Caco-2 (cell line): ENCODE measurements around the gene PNLIPRP3. TPM values are rescaled to one million over a fixed set of nuclear protein-coding genes. Genes with fewer than 3 reads are reported as not detected.

ENCODE experiments used
- BruUV-seq: library from RNA; stranded (reverse); fragments of 400-500 nt; replicated peaks from 2 replicates; lab custom pipeline; 2021; lab: Mats Ljungman, UMichigan
- CTCF ChIA-PET: fragments of 300-600 bp; sonication (Branson Sonifier 250); formaldehyde crosslinking; loops from one replicate; lab custom pipeline; 2022; ENCODE audit warnings: antibody characterized with exemption; lab: Charles Lee
- POLR2A ChIA-PET: fragments of 300-600 bp; sonication (Branson Sonifier 250); formaldehyde crosslinking; loops from one replicate; lab custom pipeline; 2022; ENCODE audit warnings: antibody characterized with exemption; lab: Charles Lee
- DNase-seq, 2 experiments: peaks; one replicate each; pipeline versions ENCODE4 v3.0.0 to v3.0.0-alpha.2; 2020 to 2022
- H3K27me3 ChIP-seq: replicated peaks from 2 replicates; pipeline ENCODE4 v1.6.0; 2011; ENCODE audit warnings: low read length; ENCODE audit not compliant: control insufficient read depth, insufficient read depth
- H3K36me3 ChIP-seq: 2 replicates; pipeline ENCODE4 v1.5.1; 2011; ENCODE audit warnings: low read length; ENCODE audit not compliant: control insufficient read depth, insufficient read depth
- H3K4me1 ChIP-seq: fragments of 250-450 bp; sonication (Bioruptor Pico); 2 replicates; pipeline ENCODE4 v1.5.1; 2020; ENCODE audit warnings: mild to moderate bottlenecking
- H3K4me3 ChIP-seq: 2 replicates; pipeline ENCODE4 v1.5.1; 2011; ENCODE audit warnings: low read depth, mild to moderate bottlenecking, control low read depth, low read length
- H3K9me3 ChIP-seq: fragments of 250-450 bp; sonication (Bioruptor Pico); 2 replicates; pipeline ENCODE4 v1.5.1; 2020; ENCODE audit warnings: mild to moderate bottlenecking, moderate library complexity
- H3K27ac Mint-ChIP-seq: one replicate; pipeline ENCODE4 v1.8.0; 2022; ENCODE audit warnings: mixed read lengths; ENCODE audit not compliant: unreplicated experiment
- H3K27me3 Mint-ChIP-seq: one replicate; pipeline ENCODE4 v1.8.0; 2022; ENCODE audit warnings: mixed read lengths; ENCODE audit not compliant: insufficient read depth, unreplicated experiment
- H3K36me3 Mint-ChIP-seq: one replicate; pipeline ENCODE4 v1.8.0; 2022; ENCODE audit warnings: mild to moderate bottlenecking, mixed read lengths; ENCODE audit not compliant: insufficient read depth, unreplicated experiment
- H3K4me1 Mint-ChIP-seq: one replicate; pipeline ENCODE4 v1.8.0; 2022; ENCODE audit warnings: low read depth, mixed read lengths; ENCODE audit not compliant: unreplicated experiment
- H3K4me3 Mint-ChIP-seq: one replicate; pipeline ENCODE4 v1.8.0; 2022; ENCODE audit warnings: mild to moderate bottlenecking, moderate library complexity, mixed read lengths; ENCODE audit not compliant: unreplicated experiment
- H3K9me3 Mint-ChIP-seq: one replicate; pipeline ENCODE4 v1.8.0; 2022; ENCODE audit warnings: mixed read lengths; ENCODE audit not compliant: unreplicated experiment
- CTCF ChIP-seq, 2 experiments: fragments of 200-600 bp in 1 of 2; IDR thresholded peaks; 1 replicate in 1 of 2; 2 replicates in 1 of 2; pipeline versions ENCODE4 v1.5.1 to v1.8.0; 2011 to 2022; ENCODE audit warnings: antibody characterized with exemption in 1 of 2, control low read depth in 1 of 2, inconsistent platforms in 1 of 2, low read depth in 1 of 2, low read length in 1 of 2, mild to moderate bottlenecking in 1 of 2, moderate library complexity in 1 of 2; ENCODE audit not compliant: insufficient read depth in 1 of 2, severe bottlenecking in 1 of 2, unreplicated experiment in 1 of 2
- intact Hi-C: fragments of 100-400 bp; cut with micrococcal nuclease; formaldehyde crosslinking; loops from one replicate; pipeline ENCODE4 v1.10.0; 2022; ENCODE audit not compliant: unreplicated experiment
- total RNA-seq: library from RNA; stranded (reverse); gene quantifications from 2 replicates; pipeline ENCODE4 v1.2.3, GENCODE V29; 2022

PNLIPRP3 gene
- total RNA-seq, 1 experiment from 2014 or later, result not detected

DNA sequence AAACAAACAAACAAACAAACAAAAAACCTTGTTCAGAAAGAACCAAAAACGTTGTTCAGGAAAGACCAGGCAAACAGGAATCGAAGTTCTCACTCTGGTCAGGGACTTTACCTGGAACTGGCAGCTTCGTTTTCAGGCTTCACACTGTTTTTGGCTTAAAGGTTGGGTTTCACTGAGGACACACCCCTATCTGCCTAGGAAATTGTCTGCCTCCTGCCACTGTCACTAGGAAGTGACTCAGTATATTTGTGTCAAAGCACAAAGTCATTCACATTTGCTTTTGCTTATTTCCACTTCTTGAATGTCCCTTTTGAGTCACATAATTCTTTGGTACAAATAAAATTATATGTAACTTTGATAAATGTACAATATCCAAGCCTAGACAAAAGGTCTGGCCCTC is 37.9 kb downstream of the PNLIPRP3 start:
- Histone ChIP-seq H3K27me3 (no peaks in the 10 kb centered on the region), H3K9me3 (no peaks in the 10 kb centered on the region), H3K4me3 (no peak overlapping the region), H3K4me1 (0 out of 2 replicates have a peak, but pooled peaks cover 5% of the 10 kb centered on the region), H3K36me3 (no peaks in the 10 kb centered on the region)
- H3K4me1 Mint-ChIP-seq, result peaks cover 13% of the 10 kb centered on the region
- H3K27me3 Mint-ChIP-seq, result peaks cover 4% of the 10 kb centered on the region
- H3K36me3 Mint-ChIP-seq, result no peaks in the 10 kb centered on the region
- DNase-seq, result no peak
- intact Hi-C loops, result no loop called here
- no TSS peak for BruUV-seq
- ChIA-PET POLR2A (no interaction called here), CTCF (no interaction called here)
- no peak for TF ChIP-seq CTCF (IDR thresholded peaks at IDR 0.05; ENCODE audit: insufficient read depth in 1 of 2, low read depth in 1 of 2, low read length in 1 of 2, severe bottlenecking in 1 of 2, unreplicated experiment in 1 of 2)
- H3K4me3 Mint-ChIP-seq, result no peak overlapping the region
- no peak overlapping the region for H3K27ac Mint-ChIP-seq
- peaks cover 10% of the 10 kb centered on the region for H3K9me3 Mint-ChIP-seq

DNA sequence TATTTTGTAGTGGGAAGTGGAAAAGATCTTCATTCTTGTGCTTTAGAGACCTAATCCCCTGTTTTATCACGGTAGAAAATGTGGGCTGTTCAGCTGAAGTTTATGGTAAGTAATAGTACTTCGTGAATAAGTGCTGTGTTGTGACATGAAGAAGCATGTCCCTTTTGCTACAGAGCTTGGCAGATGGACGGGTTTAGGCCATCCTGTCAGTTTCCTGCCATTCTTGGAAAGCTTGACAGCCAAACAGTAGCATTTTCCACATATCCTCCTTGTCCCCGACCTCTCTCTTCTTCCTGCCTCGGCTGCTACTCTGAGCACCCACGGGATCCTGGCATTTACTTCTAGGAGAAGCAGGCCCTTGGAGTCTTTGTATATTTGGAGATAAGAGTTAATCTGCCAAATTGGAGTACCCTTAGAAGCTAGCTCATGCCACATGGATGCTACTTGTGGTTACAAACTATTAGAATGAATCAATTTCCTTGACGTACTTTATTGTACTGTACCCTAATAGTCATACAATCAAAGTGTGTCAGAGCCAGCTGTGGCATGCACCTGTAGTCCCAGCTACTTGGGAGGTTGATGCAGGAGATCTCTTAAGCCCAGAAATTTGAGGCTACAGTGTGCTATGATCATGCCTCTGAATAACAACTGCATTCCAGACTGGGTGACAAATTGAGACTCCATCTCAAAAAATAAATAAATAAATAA is 39.2 kb downstream of the PNLIPRP3 start:
- 0 out of 2 replicates have a peak, but pooled peaks cover 6% of the 10 kb centered on the region for H3K4me1 ChIP-seq
- no peaks in the 10 kb centered on the region for H3K9me3 ChIP-seq
- H3K4me3 ChIP-seq, result no peak overlapping the region
- no TSS peak for BruUV-seq
- DNase-seq, result no peak
- H3K27me3 ChIP-seq, result no peaks in the 10 kb centered on the region
- no peaks in the 10 kb centered on the region for H3K36me3 ChIP-seq
- H3K4me3 Mint-ChIP-seq, result no peak overlapping the region
- H3K9me3 Mint-ChIP-seq, result peaks cover 12% of the 10 kb centered on the region
- no peaks in the 10 kb centered on the region for H3K27me3 Mint-ChIP-seq
- intact Hi-C loops, result no loop called here
- POLR2A ChIA-PET, result no interaction called here
- CTCF ChIA-PET, result no interaction called here
- H3K27ac Mint-ChIP-seq, result no peak overlapping the region
- H3K36me3 Mint-ChIP-seq, result no peaks in the 10 kb centered on the region
- H3K4me1 Mint-ChIP-seq, result peaks cover 13% of the 10 kb centered on the region
- no peak for TF ChIP-seq CTCF (IDR thresholded peaks at IDR 0.05; ENCODE audit: insufficient read depth in 1 of 2, low read depth in 1 of 2, low read length in 1 of 2, severe bottlenecking in 1 of 2, unreplicated experiment in 1 of 2)

DNA sequence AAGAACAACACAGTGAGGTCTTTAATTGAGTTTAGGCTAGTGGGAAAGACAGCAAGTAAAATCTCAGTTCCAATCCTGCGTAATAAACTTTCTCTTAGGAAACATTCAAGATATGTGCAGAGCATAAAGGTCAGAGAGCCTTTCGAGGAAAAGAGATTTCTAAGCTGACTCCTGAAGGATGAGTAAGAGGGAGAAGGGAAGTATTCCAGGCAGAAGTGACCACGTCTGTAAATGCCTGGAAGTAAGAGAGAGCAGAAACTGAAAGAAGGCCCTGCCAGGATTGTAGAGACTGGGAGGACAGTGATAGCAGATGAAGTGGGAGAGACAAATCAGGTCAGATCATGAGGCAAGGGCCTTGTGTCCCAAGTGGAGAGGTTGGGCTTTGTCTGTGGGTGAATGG is 41.8 kb downstream of the PNLIPRP3 start:
- Mint-ChIP-seq H3K4me1 (peaks cover 13% of the 10 kb centered on the region), H3K9me3 (peaks cover 12% of the 10 kb centered on the region), H3K4me3 (no peak overlapping the region), H3K27me3 (peaks cover 3% of the 10 kb centered on the region), H3K36me3 (no peaks in the 10 kb centered on the region), H3K27ac (peak overlapping the region; percentile 37)
- Histone ChIP-seq H3K27me3 (no peaks in the 10 kb centered on the region), H3K4me1 (0 out of 2 replicates have a peak, but pooled peaks cover 6% of the 10 kb centered on the region), H3K36me3 (no peaks in the 10 kb centered on the region), H3K4me3 (no peak overlapping the region), H3K9me3 (no peaks in the 10 kb centered on the region)
- ChIA-PET CTCF (no interaction called here), POLR2A (no interaction called here)
- DNase-seq, result no peak
- BruUV-seq, result no TSS peak
- no peak for TF ChIP-seq CTCF (IDR thresholded peaks at IDR 0.05; ENCODE audit: insufficient read depth in 1 of 2, low read depth in 1 of 2, low read length in 1 of 2, severe bottlenecking in 1 of 2, unreplicated experiment in 1 of 2)
- intact Hi-C loops, result no loop called here
